NCI-H460 (cell line): ENCODE measurements around the gene RSBN1L. TPM values are rescaled to one million over a fixed set of nuclear protein-coding genes. Genes with fewer than 3 reads are reported as not detected.
"Not testable (repeated sequence)": the region's sequence is repeated elsewhere in the genome, so short reads cannot be mapped to it uniquely, and the experiment has no call there.

Experiments used
- DNase-seq: peaks from one replicate; pipeline ENCODE4 v3.0.0-alpha.2; 2016; ENCODE audit warnings: low read depth; ENCODE audit errors: extremely low read depth
- total RNA-seq: library from RNA; depleted of rRNA; stranded (reverse); fragments of >200 nt; shearing (Covaris generic); gene quantifications from 2 replicates; pipeline ENCODE4 v1.2.3, GENCODE V29; 2014

The RSBN1L gene
- total RNA-seq, 1 experiment from 2014 or later: 12.7 TPM

- DNase-seq: no peak
Observed at GRCh38 chr7:77765481-77765880, 69.2 kb downstream of the RSBN1L start.

GRCh38 chr7:77765906-77766800 is 69.9 kb downstream of the RSBN1L start:
- no peak for DNase-seq

GRCh38 chr7:77766801-77767605 is 70.7 kb downstream of the RSBN1L start:
- no peak for DNase-seq

- DNase-seq: no peak
Observed at GRCh38 chr7:77770316-77770715, 74.1 kb downstream of the RSBN1L start.

GRCh38 chr7:77771901-77772300 is 75.6 kb downstream of the RSBN1L start:
- no peak for DNase-seq

- no peak for DNase-seq
Observed at GRCh38 chr7:77778535-77778934, 82.3 kb downstream of the RSBN1L start.

- DNase-seq: no peak
Observed at GRCh38 chr7:77782383-77782782, 86.1 kb downstream of the RSBN1L start.

GRCh38 chr7:77783111-77783510 is 86.9 kb downstream of the RSBN1L start:
- no peak for DNase-seq

GRCh38 chr7:77783545-77783944 is 87.3 kb downstream of the RSBN1L start:
- DNase-seq: no peak

- DNase-seq: not testable (repeated sequence)
Observed at GRCh38 chr7:77784426-77784825, 88.2 kb downstream of the RSBN1L start.

GRCh38 chr7:77786018-77786417 is 89.8 kb downstream of the RSBN1L start:
- no peak for DNase-seq

GRCh38 chr7:77786741-77787140 is 90.5 kb downstream of the RSBN1L start:
- no peak for DNase-seq

- no peak for DNase-seq
Observed at GRCh38 chr7:77788327-77788902, 92.2 kb downstream of the RSBN1L start.

- peak; percentile 40 for DNase-seq
Observed at GRCh38 chr7:77791336-77791735, 95.1 kb downstream of the RSBN1L start.

GRCh38 chr7:77791956-77792355 is 95.7 kb downstream of the RSBN1L start:
- DNase-seq: no peak

GRCh38 chr7:77794000-77794399 is 97.7 kb downstream of the RSBN1L start:
- DNase-seq: no peak

GRCh38 chr7:77796109-77796508 is 99.8 kb downstream of the RSBN1L start:
- no peak for DNase-seq

GRCh38 chr7:77796960-77797359 is 100.7 kb downstream of the RSBN1L start:
- DNase-seq: no peak

- no peak for DNase-seq
Observed at GRCh38 chr7:77797734-77798393, 101.6 kb downstream of the RSBN1L start.

GRCh38 chr7:77798394-77799077 is 102.3 kb downstream of the RSBN1L start, which contains the start of the genes PHTF2 and TMEM60:
Gene PHTF2 (plus strand): TSS chr7:77798773.
Gene TMEM60 (minus strand): TSS chr7:77798434. CDS start chr7:77794373, 4,061 bp downstream.
- peak; percentile 100 for DNase-seq
